ENCODE results near the gene SETD5.

Gene SETD5

GRCh38 chr3:9380014-9380413, 17.4 kb upstream of the SETD5 start:
- Histone ChIP-seq H3K36me3 (ENCODE audit: control insufficient read depth, insufficient read depth, low read length) (peaks cover 4% of the 10 kb centered on the region), H3K4me1 (ENCODE audit: control insufficient read depth, insufficient read depth, low read length) (no peaks in the 10 kb centered on the region), H3K4me3 (ENCODE audit: low read length) (no peak overlapping the region), H3K27me3 (ENCODE audit: control insufficient read depth, insufficient read depth, low read length) (no peaks in the 10 kb centered on the region), H3K9ac (ENCODE audit: low read length) (no peak overlapping the region), H3K9me3 (ENCODE audit: control insufficient read depth, low read length) (no peaks in the 10 kb centered on the region)

- Histone ChIP-seq H3K9me3 (ENCODE audit: control insufficient read depth, low read length) (no peaks in the 10 kb centered on the region), H3K9ac (ENCODE audit: low read length) (no peak overlapping the region), H3K4me1 (ENCODE audit: control insufficient read depth, insufficient read depth, low read length) (no peaks in the 10 kb centered on the region), H3K27me3 (ENCODE audit: control insufficient read depth, insufficient read depth, low read length) (no peaks in the 10 kb centered on the region), H3K36me3 (ENCODE audit: control insufficient read depth, insufficient read depth, low read length) (peaks cover 10% of the 10 kb centered on the region), H3K4me3 (ENCODE audit: low read length) (no peak overlapping the region)
Measured at GRCh38 chr3:9384141-9384828, 13.1 kb upstream of the SETD5 start.

GRCh38 chr3:9385187-9386077, 12.0 kb upstream of the SETD5 start:
- H3K36me3 ChIP-seq (ENCODE audit: control insufficient read depth, insufficient read depth, low read length), result peaks cover 12% of the 10 kb centered on the region
- H3K9me3 ChIP-seq (ENCODE audit: control insufficient read depth, low read length), result no peaks in the 10 kb centered on the region
- no peaks in the 10 kb centered on the region for H3K4me1 ChIP-seq (ENCODE audit: control insufficient read depth, insufficient read depth, low read length)

GRCh38 chr3:9386078-9386459, 11.3 kb upstream of the SETD5 start:
- Histone ChIP-seq H3K4me1 (ENCODE audit: control insufficient read depth, insufficient read depth, low read length) (no peaks in the 10 kb centered on the region), H3K4me3 (ENCODE audit: low read length) (no peak overlapping the region), H3K9ac (ENCODE audit: low read length) (no peak overlapping the region), H3K27me3 (ENCODE audit: control insufficient read depth, insufficient read depth, low read length) (no peaks in the 10 kb centered on the region), H3K9me3 (ENCODE audit: control insufficient read depth, low read length) (no peaks in the 10 kb centered on the region), H3K36me3 (ENCODE audit: control insufficient read depth, insufficient read depth, low read length) (peaks cover 12% of the 10 kb centered on the region)

More at GRCh38 chr3:9385187-9386077, 12.0 kb upstream of the SETD5 start:
- H3K27me3 ChIP-seq (ENCODE audit: control insufficient read depth, insufficient read depth, low read length), result no peaks in the 10 kb centered on the region
- H3K9ac ChIP-seq (ENCODE audit: low read length), result no peak overlapping the region
- no peak overlapping the region for H3K4me3 ChIP-seq (ENCODE audit: low read length)

DNA sequence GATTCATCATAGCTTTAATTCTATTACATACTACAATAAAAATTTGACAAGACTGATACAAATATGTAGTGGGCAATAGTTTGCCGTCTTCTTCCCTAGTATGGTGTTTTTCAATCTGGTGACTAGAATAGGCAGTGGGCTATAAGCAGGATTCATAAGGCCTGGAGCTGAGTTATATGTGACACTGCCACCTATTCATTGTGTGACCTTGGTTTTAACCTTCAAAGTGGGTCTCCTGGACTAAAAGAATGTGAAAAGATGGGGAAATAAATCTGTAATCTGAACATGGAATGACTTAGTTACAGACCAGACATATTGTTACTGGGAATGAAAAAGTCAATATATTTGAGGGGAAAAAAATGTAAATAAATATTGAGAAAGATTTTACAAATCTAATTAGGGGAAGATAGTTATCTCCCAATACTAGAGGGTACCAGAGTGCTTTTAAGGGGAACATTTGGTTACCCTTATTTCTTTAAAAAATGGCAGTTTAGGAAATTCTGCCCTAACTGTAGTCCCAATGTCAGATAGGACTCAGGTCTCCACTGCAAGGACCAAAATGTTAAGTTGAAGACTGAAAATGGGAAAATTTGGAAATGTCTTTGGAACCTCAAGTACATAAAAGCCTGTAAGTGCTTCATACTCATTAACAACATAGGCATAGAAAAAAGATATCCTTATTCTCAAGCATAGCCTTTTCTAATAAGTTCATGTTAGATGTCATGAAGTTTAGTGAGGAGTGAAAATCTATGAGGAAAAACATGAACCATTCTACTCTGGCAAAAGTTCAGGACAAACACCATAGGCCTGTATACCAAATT, 10.7 kb upstream of the SETD5 start:
- Histone ChIP-seq H3K4me3 (ENCODE audit: low read length) (no peak overlapping the region), H3K27me3 (ENCODE audit: control insufficient read depth, insufficient read depth, low read length) (no peaks in the 10 kb centered on the region), H3K4me1 (ENCODE audit: control insufficient read depth, insufficient read depth, low read length) (no peaks in the 10 kb centered on the region), H3K9ac (ENCODE audit: low read length) (no peak overlapping the region), H3K36me3 (ENCODE audit: control insufficient read depth, insufficient read depth, low read length) (peaks cover 12% of the 10 kb centered on the region), H3K9me3 (ENCODE audit: control insufficient read depth, low read length) (no peaks in the 10 kb centered on the region)

DNA sequence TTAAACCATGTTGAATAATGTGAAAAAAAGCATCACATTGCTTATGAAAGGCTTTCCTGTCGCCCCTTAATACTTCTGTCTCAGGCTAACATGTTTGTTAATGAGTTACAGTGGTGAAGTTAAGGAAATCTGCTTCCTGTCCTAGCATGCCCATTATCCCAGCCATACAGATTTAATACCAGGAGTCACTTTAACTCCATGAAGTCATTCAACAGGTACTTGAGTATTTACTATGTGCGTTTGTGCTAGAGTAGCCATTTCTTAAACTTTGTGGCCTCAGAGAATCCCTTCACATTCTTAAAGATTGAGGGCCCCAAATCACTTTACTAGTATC, 10.1 kb upstream of the SETD5 start:
- H3K9ac ChIP-seq (ENCODE audit: low read length), result no peak overlapping the region
- H3K9me3 ChIP-seq (ENCODE audit: control insufficient read depth, low read length), result no peaks in the 10 kb centered on the region
- H3K4me1 ChIP-seq (ENCODE audit: control insufficient read depth, insufficient read depth, low read length), result no peaks in the 10 kb centered on the region
- no peaks in the 10 kb centered on the region for H3K27me3 ChIP-seq (ENCODE audit: control insufficient read depth, insufficient read depth, low read length)
- H3K4me3 ChIP-seq (ENCODE audit: low read length), result no peak overlapping the region
- peaks cover 12% of the 10 kb centered on the region for H3K36me3 ChIP-seq (ENCODE audit: control insufficient read depth, insufficient read depth, low read length)

- H3K4me3 ChIP-seq (ENCODE audit: low read length), result no peak overlapping the region
- peaks cover 12% of the 10 kb centered on the region for H3K36me3 ChIP-seq (ENCODE audit: control insufficient read depth, insufficient read depth, low read length)
- no peaks in the 10 kb centered on the region for H3K9me3 ChIP-seq (ENCODE audit: control insufficient read depth, low read length)
- H3K27me3 ChIP-seq (ENCODE audit: control insufficient read depth, insufficient read depth, low read length), result no peaks in the 10 kb centered on the region
- H3K9ac ChIP-seq (ENCODE audit: low read length), result no peak overlapping the region
- H3K4me1 ChIP-seq (ENCODE audit: control insufficient read depth, insufficient read depth, low read length), result no peaks in the 10 kb centered on the region
Measured at GRCh38 chr3:9388142-9388541, 9.3 kb upstream of the SETD5 start.

GRCh38 chr3:9388562-9389272, 8.7 kb upstream of the SETD5 start:
- H3K27me3 ChIP-seq (ENCODE audit: control insufficient read depth, insufficient read depth, low read length), result no peaks in the 10 kb centered on the region
- no peaks in the 10 kb centered on the region for H3K9me3 ChIP-seq (ENCODE audit: control insufficient read depth, low read length)
- H3K4me1 ChIP-seq (ENCODE audit: control insufficient read depth, insufficient read depth, low read length), result no peaks in the 10 kb centered on the region
- H3K36me3 ChIP-seq (ENCODE audit: control insufficient read depth, insufficient read depth, low read length), result peaks cover 13% of the 10 kb centered on the region
- no peak overlapping the region for H3K4me3 ChIP-seq (ENCODE audit: low read length)
- no peak overlapping the region for H3K9ac ChIP-seq (ENCODE audit: low read length)

DNA sequence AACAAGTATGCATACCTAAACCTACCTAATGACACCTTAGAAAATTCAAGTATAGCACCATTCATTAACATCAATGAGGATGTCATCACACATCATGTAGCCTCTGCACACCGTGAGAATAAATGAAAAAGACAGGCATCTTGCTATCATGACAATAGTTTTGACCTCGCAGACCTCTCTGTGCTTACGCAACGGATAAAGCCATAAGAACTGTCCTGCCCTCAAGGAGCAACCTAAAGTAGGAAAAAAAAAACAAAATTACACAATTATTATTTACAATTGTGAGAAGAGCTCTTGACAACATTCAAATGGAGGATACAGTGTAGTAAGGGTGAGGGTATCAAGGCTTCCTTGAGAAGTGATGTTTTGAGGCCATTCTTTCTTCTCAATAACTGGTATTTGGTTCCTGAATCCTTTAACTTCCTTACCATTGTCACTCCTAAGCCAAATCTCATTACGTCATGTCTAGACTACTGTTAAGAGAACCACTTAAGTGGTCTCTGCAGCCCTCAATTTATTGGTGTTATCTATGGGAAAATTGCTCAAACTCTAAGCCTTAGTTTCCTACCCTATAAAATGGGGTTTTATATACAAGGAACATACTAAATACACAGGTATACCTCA, 7.0 kb upstream of the SETD5 start:
- peaks cover 13% of the 10 kb centered on the region for H3K36me3 ChIP-seq (ENCODE audit: control insufficient read depth, insufficient read depth, low read length)

GRCh38 chr3:9392041-9392440, 5.4 kb upstream of the SETD5 start:
- Histone ChIP-seq H3K36me3 (ENCODE audit: control insufficient read depth, insufficient read depth, low read length) (peaks cover 13% of the 10 kb centered on the region), H3K9me3 (ENCODE audit: control insufficient read depth, low read length) (no peaks in the 10 kb centered on the region), H3K9ac (ENCODE audit: low read length) (no peak overlapping the region), H3K27me3 (ENCODE audit: control insufficient read depth, insufficient read depth, low read length) (no peaks in the 10 kb centered on the region), H3K4me3 (ENCODE audit: low read length) (no peak overlapping the region), H3K4me1 (ENCODE audit: control insufficient read depth, insufficient read depth, low read length) (peaks cover 11% of the 10 kb centered on the region)

More for the DNA sequence above, 7.0 kb upstream of the SETD5 start:
- Histone ChIP-seq H3K9me3 (ENCODE audit: control insufficient read depth, low read length) (no peaks in the 10 kb centered on the region), H3K27me3 (ENCODE audit: control insufficient read depth, insufficient read depth, low read length) (no peaks in the 10 kb centered on the region), H3K4me3 (ENCODE audit: low read length) (no peak overlapping the region), H3K4me1 (ENCODE audit: control insufficient read depth, insufficient read depth, low read length) (peaks cover 10% of the 10 kb centered on the region), H3K9ac (ENCODE audit: low read length) (no peak overlapping the region)

GRCh38 chr3:9395570-9396300, 1.7 kb upstream of the SETD5 start:
- peak overlapping the region; percentile 86 for H3K9ac ChIP-seq (ENCODE audit: low read length)
- H3K36me3 ChIP-seq (ENCODE audit: control insufficient read depth, insufficient read depth, low read length), result peaks cover 5% of the 10 kb centered on the region
- peak overlapping the region; percentile 62 for H3K4me3 ChIP-seq (ENCODE audit: low read length)
- H3K27me3 ChIP-seq (ENCODE audit: control insufficient read depth, insufficient read depth, low read length), result no peaks in the 10 kb centered on the region
- no peaks in the 10 kb centered on the region for H3K9me3 ChIP-seq (ENCODE audit: control insufficient read depth, low read length)
- H3K4me1 ChIP-seq (ENCODE audit: control insufficient read depth, insufficient read depth, low read length), result peaks cover 27% of the 10 kb centered on the region

Measured in mucosa of stomach (tissue), 1 donor.